Parathyroid adenoma (tissue), 2 donors: ENCODE results near the gene ATP4A.
A peak's percentile ranks its signal among the peaks of the same experiment; 100 is the strongest.
"Not testable (repeated sequence)": the region's sequence is repeated elsewhere in the genome, so short reads cannot be mapped to it uniquely, and the experiment has no call there.

ENCODE experiments used
- H2AFZ ChIP-seq: fragments of 300-600 bp; sonication (generic); one replicate; pipeline ENCODE4 v1.7.0; 2017; ENCODE audit warnings: antibody characterized with exemption, mild to moderate bottlenecking
- H3K27ac ChIP-seq: fragments of 300-600 bp; sonication (generic); one replicate; pipeline ENCODE4 v1.7.0; 2017
- H3K27me3 ChIP-seq: fragments of 300-600 bp; sonication (generic); one replicate; pipeline ENCODE4 v1.7.0; 2017; ENCODE audit warnings: low read length; ENCODE audit not compliant: control insufficient read depth, insufficient read depth
- H3K36me3 ChIP-seq: fragments of 300-600 bp; sonication (generic); one replicate; pipeline ENCODE4 v1.7.0; 2017; ENCODE audit warnings: low read length; ENCODE audit not compliant: control insufficient read depth, insufficient read depth
- H3K4me1 ChIP-seq: fragments of 300-600 bp; sonication (generic); one replicate; pipeline ENCODE4 v1.7.0; 2017; ENCODE audit warnings: control low read depth
- H3K4me2 ChIP-seq: fragments of 300-600 bp; sonication (generic); one replicate; pipeline ENCODE4 v1.7.0; 2017; ENCODE audit warnings: low read length
- H3K4me3 ChIP-seq: fragments of 300-600 bp; sonication (generic); one replicate; pipeline ENCODE4 v1.7.0; 2017; ENCODE audit warnings: low read depth, low read length
- H3K79me2 ChIP-seq: fragments of 300-600 bp; sonication (generic); one replicate; pipeline ENCODE4 v1.7.0; 2017; ENCODE audit warnings: control low read depth
- H3K9ac ChIP-seq: fragments of 300-600 bp; sonication (generic); one replicate; pipeline ENCODE4 v1.7.0; 2017; ENCODE audit warnings: mild to moderate bottlenecking
- H3K9me3 ChIP-seq: fragments of 300-600 bp; sonication (generic); one replicate; pipeline ENCODE4 v1.7.0; 2017; ENCODE audit warnings: low read length; ENCODE audit not compliant: control insufficient read depth
- CTCF ChIP-seq: fragments of 300-600 bp; sonication (generic); IDR thresholded peaks from one replicate; pipeline ENCODE4 v1.7.0; 2017; ENCODE audit warnings: antibody characterized with exemption, mild to moderate bottlenecking
- donor health status: primary hyperparathyroidism.

ATP4A gene

GRCh38 chr19:35595928-35596327 lies 32.5 kb upstream of the ATP4A start:
- Histone ChIP-seq H3K4me1 (no peaks in the 10 kb centered on the region), H3K9me3 (no peaks in the 10 kb centered on the region), H3K36me3 (no peaks in the 10 kb centered on the region), H3K27ac (no peak overlapping the region), H3K79me2 (no peaks in the 10 kb centered on the region), H3K27me3 (no peaks in the 10 kb centered on the region), H2AFZ (no peak overlapping the region), H3K4me3 (no peak overlapping the region), H3K4me2 (no peak overlapping the region), H3K9ac (no peak overlapping the region)
- no peak for TF ChIP-seq CTCF

GRCh38 chr19:35595026-35595425 lies 31.6 kb upstream of the ATP4A start:
- not testable (repeated sequence) for H3K9ac ChIP-seq, H3K36me3 ChIP-seq, H3K9me3 ChIP-seq, H3K79me2 ChIP-seq, H3K4me2 ChIP-seq, H3K27me3 ChIP-seq, H2AFZ ChIP-seq, H3K4me3 ChIP-seq, H3K27ac ChIP-seq, H3K4me1 ChIP-seq

- Histone ChIP-seq H3K9ac (no peak overlapping the region), H3K4me2 (no peak overlapping the region), H3K4me1 (no peaks in the 10 kb centered on the region), H3K9me3 (no peaks in the 10 kb centered on the region), H3K36me3 (no peaks in the 10 kb centered on the region), H3K79me2 (no peaks in the 10 kb centered on the region), H2AFZ (no peak overlapping the region), H3K27ac (no peak overlapping the region), H3K4me3 (no peak overlapping the region), H3K27me3 (no peaks in the 10 kb centered on the region)
- TF ChIP-seq CTCF: peak; percentile 59
These were observed 28.8 kb upstream of the ATP4A start for GRCh38 chr19:35592226-35592625.

- no peak for TF ChIP-seq CTCF
- Histone ChIP-seq H3K9me3 (no peaks in the 10 kb centered on the region), H3K9ac (no peak overlapping the region), H3K27me3 (no peaks in the 10 kb centered on the region), H3K4me3 (no peak overlapping the region), H3K36me3 (no peaks in the 10 kb centered on the region), H3K27ac (no peak overlapping the region), H3K79me2 (no peaks in the 10 kb centered on the region), H2AFZ (no peak overlapping the region), H3K4me1 (no peaks in the 10 kb centered on the region), H3K4me2 (no peak overlapping the region)
These were observed 27.4 kb upstream of the ATP4A start for GRCh38 chr19:35590875-35591274.

GRCh38 chr19:35587321-35587720 lies 23.9 kb upstream of the ATP4A start:
- Histone ChIP-seq H3K4me2 (no peak overlapping the region), H3K27ac (no peak overlapping the region), H3K9me3 (no peaks in the 10 kb centered on the region), H3K9ac (no peak overlapping the region), H3K79me2 (no peaks in the 10 kb centered on the region), H3K4me3 (no peak overlapping the region), H2AFZ (no peak overlapping the region), H3K36me3 (no peaks in the 10 kb centered on the region), H3K4me1 (no peaks in the 10 kb centered on the region), H3K27me3 (no peaks in the 10 kb centered on the region)
- TF ChIP-seq CTCF: no peak
